Uterus (tissue), 2 donors: ENCODE data around the gene HSF5.

Experiments
- POLR2A ChIP-seq, 2 donors: fragments of 450-650 bp; IDR thresholded peaks; one replicate each; pipeline ENCODE4 v1.6.1; 2016; ENCODE audit warnings: antibody characterized with exemption in 2 of 2, mild to moderate bottlenecking in 1 of 2, moderate library complexity in 1 of 2
- TF ChIP-seq, protein P1 (sequence below), 4 experiments: fragments of 200-600 bp in 2 of 4; fragments of 450-650 bp in 2 of 4; sonication (generic) in 2 of 4; IDR thresholded peaks; one replicate each; pipeline ENCODE4 v1.5.1; 2016 to 2019; ENCODE audit warnings: antibody characterized with exemption in 4 of 4, mild to moderate bottlenecking in 2 of 4, moderate library complexity in 1 of 4

DNA sequence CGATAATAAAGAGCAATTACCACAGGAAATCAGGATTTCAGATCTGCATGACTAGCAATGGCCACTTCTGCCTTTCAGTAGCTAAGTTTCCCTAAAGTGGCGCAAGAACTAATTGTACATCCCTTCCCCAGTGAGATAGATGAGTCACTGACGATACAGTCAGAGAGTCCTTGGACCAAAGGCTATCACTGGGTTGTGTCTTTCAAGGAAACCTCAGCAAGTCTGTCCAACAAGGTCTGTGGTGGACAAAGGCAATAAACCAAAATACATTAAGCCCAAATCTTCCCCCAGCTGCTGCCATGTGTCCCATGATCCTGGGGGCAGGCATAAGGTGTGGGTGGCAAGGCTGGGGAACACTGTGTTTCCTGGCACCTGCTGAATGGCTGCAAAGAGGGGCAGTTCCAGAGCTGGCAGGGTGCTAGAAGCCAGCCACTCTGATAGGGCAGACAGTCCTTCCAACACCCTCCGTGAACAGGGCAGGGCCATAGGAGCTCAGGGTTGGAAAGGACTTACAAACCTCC lies 46.8 kb upstream of the HSF5 start:
- no peak for TF ChIP-seq POLR2A (IDR thresholded peaks at IDR 0.05)
- TF ChIP-seq, protein P1, sequence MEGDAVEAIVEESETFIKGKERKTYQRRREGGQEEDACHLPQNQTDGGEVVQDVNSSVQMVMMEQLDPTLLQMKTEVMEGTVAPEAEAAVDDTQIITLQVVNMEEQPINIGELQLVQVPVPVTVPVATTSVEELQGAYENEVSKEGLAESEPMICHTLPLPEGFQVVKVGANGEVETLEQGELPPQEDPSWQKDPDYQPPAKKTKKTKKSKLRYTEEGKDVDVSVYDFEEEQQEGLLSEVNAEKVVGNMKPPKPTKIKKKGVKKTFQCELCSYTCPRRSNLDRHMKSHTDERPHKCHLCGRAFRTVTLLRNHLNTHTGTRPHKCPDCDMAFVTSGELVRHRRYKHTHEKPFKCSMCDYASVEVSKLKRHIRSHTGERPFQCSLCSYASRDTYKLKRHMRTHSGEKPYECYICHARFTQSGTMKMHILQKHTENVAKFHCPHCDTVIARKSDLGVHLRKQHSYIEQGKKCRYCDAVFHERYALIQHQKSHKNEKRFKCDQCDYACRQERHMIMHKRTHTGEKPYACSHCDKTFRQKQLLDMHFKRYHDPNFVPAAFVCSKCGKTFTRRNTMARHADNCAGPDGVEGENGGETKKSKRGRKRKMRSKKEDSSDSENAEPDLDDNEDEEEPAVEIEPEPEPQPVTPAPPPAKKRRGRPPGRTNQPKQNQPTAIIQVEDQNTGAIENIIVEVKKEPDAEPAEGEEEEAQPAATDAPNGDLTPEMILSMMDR (IDR thresholded peaks at IDR 0.05): no peak
